GM19043 (cell line): Measurements from ENCODE around the gene EDAR.

ENCODE experiments used
- ATAC-seq: cut with Tn5 transposase; IDR thresholded peaks from one replicate; pipeline ENCODE4 v1.9.1; 2021; ENCODE audit warnings: low read depth; ENCODE audit not compliant: unreplicated experiment

Gene EDAR

GRCh38 chr2:108969856-108970255 is 19.2 kb downstream of the EDAR start:
- no peak for ATAC-seq

GRCh38 chr2:108968619-108969018 is 20.4 kb downstream of the EDAR start:
- ATAC-seq = no peak

GRCh38 chr2:108967757-108968156 is 21.3 kb downstream of the EDAR start:
- no peak for ATAC-seq

GRCh38 chr2:108965540-108966289 is 23.3 kb downstream of the EDAR start:
- no peak for ATAC-seq

GRCh38 chr2:108963057-108963456 is 26.0 kb downstream of the EDAR start:
- ATAC-seq = no peak

- no peak for ATAC-seq
Measured at GRCh38 chr2:108961796-108962195, 27.2 kb downstream of the EDAR start.

- ATAC-seq = no peak
Measured at GRCh38 chr2:108960006-108960405, 29.0 kb downstream of the EDAR start.

GRCh38 chr2:108959401-108959800 is 29.6 kb downstream of the EDAR start:
- ATAC-seq = no peak

- no peak for ATAC-seq
Measured at GRCh38 chr2:108958632-108959341, 30.2 kb downstream of the EDAR start.

- no peak for ATAC-seq
Measured at GRCh38 chr2:108958002-108958401, 31.0 kb downstream of the EDAR start.

GRCh38 chr2:108956375-108956774 is 32.6 kb downstream of the EDAR start:
- no peak for ATAC-seq

- ATAC-seq = no peak
Measured at GRCh38 chr2:108950369-108951135, 38.5 kb downstream of the EDAR start.

- ATAC-seq = no peak
Measured at GRCh38 chr2:108949316-108950239, 39.4 kb downstream of the EDAR start.

GRCh38 chr2:108947271-108947907 is 41.6 kb downstream of the EDAR start:
- no peak for ATAC-seq

GRCh38 chr2:108946442-108946841 is 42.6 kb downstream of the EDAR start:
- no peak for ATAC-seq

GRCh38 chr2:108945969-108946368 is 43.1 kb downstream of the EDAR start:
- ATAC-seq = no peak

GRCh38 chr2:108944601-108945331 is 44.3 kb downstream of the EDAR start:
- ATAC-seq = no peak

GRCh38 chr2:108943751-108944150 is 45.3 kb downstream of the EDAR start:
- ATAC-seq = no peak

- ATAC-seq = no peak
Measured at GRCh38 chr2:108942888-108943287, 46.1 kb downstream of the EDAR start.
